ENCODE results near the gene THOC5. TPM values are rescaled to one million over a fixed set of nuclear protein-coding genes. Genes with fewer than 3 reads are reported as not detected.
A peak's percentile ranks its signal among the peaks of the same experiment; 100 is the strongest.

The THOC5 gene
- total and polyA plus RNA-seq, 4 experiments from 2014 or later: 24.6 to 57.7 (median 42.5) TPM

- Histone ChIP-seq H3K4me1 (ENCODE audit: insufficient read depth, low read length) (no peaks in the 10 kb centered on the region), H3K27ac (ENCODE audit: low read depth, low read length) (no peak overlapping the region), H3K9me3 (ENCODE audit: control insufficient read depth in 1 of 2, low read length in 2 of 2) (no peaks in the 10 kb centered on the region), H3K27me3 (ENCODE audit: insufficient read depth, low read length) (no peaks in the 10 kb centered on the region), H3K4me3 (ENCODE audit: low read length in 2 of 2) (no peak overlapping the region), H3K36me3 (ENCODE audit: insufficient read depth, low read length) (peaks cover 49% of the 10 kb centered on the region)
- no peak overlapping the region for H3K4me3 Mint-ChIP-seq
- H3K36me3 Mint-ChIP-seq: peaks cover 52 to 68% of the 10 kb centered on the region in 2 donors
- H3K9me3 Mint-ChIP-seq: no peaks in the 10 kb centered on the region
- ChIA-PET CTCF (ENCODE audit: partially characterized antibody) (no interaction called here), POLR2A (ENCODE audit: partially characterized antibody) (interaction anchor here (1.4 kb wide), 1 partner anchor 12 kb away, joined by 11 read pairs; the partner anchor contains the start of gene THOC5)
- no peak for DNase-seq
- peaks cover 0 to 3% (median under 1%) of the 10 kb centered on the region in 4 donors for H3K4me1 Mint-ChIP-seq
- intact Hi-C loops (cut with micrococcal nuclease): no loop called here
- H3K27me3 Mint-ChIP-seq: no peaks in the 10 kb centered on the region
- H3K27ac Mint-ChIP-seq: no peak overlapping the region
Measured at GRCh38 chr22:29541845-29542244, 11.7 kb downstream of the THOC5 start.

DNA sequence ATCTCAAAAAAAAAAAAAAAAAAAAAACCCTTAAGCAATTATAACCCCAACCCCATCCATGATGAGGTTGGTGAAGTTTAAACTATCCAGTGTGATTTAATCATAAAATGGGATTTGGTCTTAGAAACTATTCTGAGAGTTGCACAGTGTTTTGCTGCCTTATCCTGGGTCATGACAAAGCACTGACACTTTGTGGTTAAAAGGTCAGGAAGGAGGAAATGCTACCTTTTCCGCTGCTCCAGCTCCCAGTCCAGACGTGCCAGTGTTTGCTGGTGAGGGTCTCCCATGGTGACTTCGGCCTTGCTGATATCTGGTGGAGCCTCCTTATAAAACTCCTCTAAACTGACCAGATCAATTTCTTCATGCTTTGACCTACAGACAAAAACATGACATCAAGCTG, 14.5 kb downstream of the THOC5 start:
- Mint-ChIP-seq H3K36me3 (peaks cover 58 to 70% of the 10 kb centered on the region in 2 donors), H3K27me3 (no peaks in the 10 kb centered on the region), H3K4me3 (no peak overlapping the region), H3K27ac (peak overlapping the region in 1 of 7 donors; percentile 60), H3K9me3 (peaks cover 0 to under 1% (median 0%) of the 10 kb centered on the region in 8 donors), H3K4me1 (peaks cover 0 to 6% (median 2%) of the 10 kb centered on the region in 4 donors)
- intact Hi-C loops (cut with micrococcal nuclease): no loop called here
- Histone ChIP-seq H3K4me1 (ENCODE audit: insufficient read depth, low read length) (no peaks in the 10 kb centered on the region), H3K27ac (ENCODE audit: low read depth, low read length) (no peak overlapping the region), H3K9me3 (ENCODE audit: control insufficient read depth in 1 of 2, low read length in 2 of 2) (no peaks in the 10 kb centered on the region), H3K36me3 (ENCODE audit: insufficient read depth, low read length) (peaks cover 53% of the 10 kb centered on the region), H3K4me3 (ENCODE audit: low read length in 2 of 2) (no peak overlapping the region), H3K27me3 (ENCODE audit: insufficient read depth, low read length) (no peaks in the 10 kb centered on the region)
- POLR2A ChIA-PET (ENCODE audit: partially characterized antibody): interaction anchor here (1.6 kb wide), 1 partner anchor 10 kb away, joined by 3 read pairs; no protein-coding TSS in a partner anchor
- DNase-seq: no peak
- CTCF ChIA-PET (ENCODE audit: partially characterized antibody): no interaction called here

DNA sequence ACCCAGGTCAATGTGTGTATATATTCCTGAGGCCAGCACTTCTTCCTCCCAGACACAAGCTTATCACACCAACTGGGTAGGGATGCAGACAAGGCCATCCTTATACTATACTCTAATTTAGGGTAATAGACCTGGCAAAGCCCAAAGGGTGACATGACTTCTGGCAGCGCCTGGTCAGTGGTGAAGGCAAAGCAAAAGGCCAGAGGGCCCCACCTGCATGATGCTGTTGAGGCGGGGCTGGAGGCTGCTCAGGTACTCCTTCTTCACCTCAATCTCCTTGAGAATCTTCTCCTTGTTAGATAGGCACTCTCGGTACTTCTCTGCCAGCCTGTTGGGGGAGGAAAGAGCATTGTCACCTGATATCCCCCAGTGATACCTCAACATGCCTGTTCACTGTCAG, 17.1 kb downstream of the THOC5 start:
- Mint-ChIP-seq H3K4me1 (peaks cover 0 to 6% (median 2%) of the 10 kb centered on the region in 4 donors), H3K9me3 (peaks cover 0 to 2% (median 0%) of the 10 kb centered on the region in 8 donors), H3K36me3 (peaks cover 56 to 69% of the 10 kb centered on the region in 2 donors)

DNA sequence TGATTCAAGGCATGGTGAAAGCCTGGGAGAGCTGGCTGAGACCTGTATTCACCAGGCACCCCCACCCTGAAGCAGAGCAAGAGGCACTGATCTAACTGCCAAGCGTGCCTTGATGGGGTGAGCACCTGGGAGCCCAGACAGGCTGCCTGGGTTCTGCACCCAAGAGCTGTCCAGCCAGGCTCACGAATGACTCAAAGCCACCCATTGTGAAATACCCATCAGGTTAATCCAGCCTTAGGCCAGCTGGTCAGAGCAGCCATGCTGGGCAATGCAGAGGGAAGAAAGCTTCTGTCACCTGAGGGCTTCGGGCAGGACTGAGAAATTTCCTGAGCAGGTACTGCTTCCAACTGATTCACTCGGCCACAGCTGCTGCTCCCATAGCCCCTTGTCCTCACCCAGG, 22.1 kb downstream of the THOC5 start:
- Mint-ChIP-seq H3K4me1 (peaks cover 0 to 2% (median 0%) of the 10 kb centered on the region in 4 donors), H3K4me3 (no peak overlapping the region), H3K36me3 (peaks cover 52 to 77% of the 10 kb centered on the region in 2 donors), H3K9me3 (peaks cover 0 to 2% (median 0%) of the 10 kb centered on the region in 8 donors), H3K27me3 (no peaks in the 10 kb centered on the region), H3K27ac (no peak overlapping the region)
- no peak overlapping the region for H3K27ac ChIP-seq (ENCODE audit: low read depth, low read length)
- H3K36me3 ChIP-seq (ENCODE audit: insufficient read depth, low read length): peaks cover 70% of the 10 kb centered on the region
- DNase-seq: no peak
- no peaks in the 10 kb centered on the region for H3K9me3 ChIP-seq (ENCODE audit: control insufficient read depth in 1 of 2, low read length in 2 of 2)
- CTCF ChIA-PET (ENCODE audit: partially characterized antibody): no interaction called here
- no peak overlapping the region for H3K4me3 ChIP-seq (ENCODE audit: low read length in 2 of 2)
- intact Hi-C loops (cut with micrococcal nuclease): no loop called here
- POLR2A ChIA-PET (ENCODE audit: partially characterized antibody): no interaction called here
- H3K4me1 ChIP-seq (ENCODE audit: insufficient read depth, low read length): no peaks in the 10 kb centered on the region
- no peaks in the 10 kb centered on the region for H3K27me3 ChIP-seq (ENCODE audit: insufficient read depth, low read length)

More for the DNA sequence above, 17.1 kb downstream of the THOC5 start:
- H3K4me3 Mint-ChIP-seq: no peak overlapping the region
- DNase-seq: no peak
- POLR2A ChIA-PET (ENCODE audit: partially characterized antibody): no interaction called here
- H3K36me3 ChIP-seq (ENCODE audit: insufficient read depth, low read length): peaks cover 51% of the 10 kb centered on the region
- H3K27ac ChIP-seq (ENCODE audit: low read depth, low read length): no peak overlapping the region
- H3K4me3 ChIP-seq (ENCODE audit: low read length in 2 of 2): no peak overlapping the region
- no peak overlapping the region for H3K27ac Mint-ChIP-seq
- CTCF ChIA-PET (ENCODE audit: partially characterized antibody): no interaction called here
- no peaks in the 10 kb centered on the region for H3K27me3 Mint-ChIP-seq
- no peaks in the 10 kb centered on the region for H3K4me1 ChIP-seq (ENCODE audit: insufficient read depth, low read length)
- no peaks in the 10 kb centered on the region for H3K9me3 ChIP-seq (ENCODE audit: control insufficient read depth in 1 of 2, low read length in 2 of 2)
- intact Hi-C loops (cut with micrococcal nuclease): no loop called here
- H3K27me3 ChIP-seq (ENCODE audit: insufficient read depth, low read length): no peaks in the 10 kb centered on the region

DNA sequence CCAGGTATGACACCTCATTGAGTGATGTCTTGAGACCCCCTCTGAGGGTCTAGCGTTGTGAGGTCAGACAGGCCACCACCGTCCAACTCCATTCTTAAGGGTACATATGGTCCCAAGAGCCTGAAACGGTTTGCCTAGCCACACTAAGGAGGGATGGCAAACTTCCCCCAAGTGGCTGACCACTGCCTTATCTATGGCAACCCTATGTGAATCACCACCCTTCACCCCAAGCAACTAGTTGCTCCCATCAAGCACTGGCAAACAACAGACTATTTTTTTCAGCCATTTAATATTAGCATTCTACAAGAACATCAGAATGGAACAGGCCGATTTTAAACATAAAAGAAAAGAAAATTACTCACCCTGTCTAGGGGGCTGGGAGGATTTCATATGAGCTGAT, 22.8 kb downstream of the THOC5 start:
- Histone ChIP-seq H3K4me3 (ENCODE audit: low read length in 2 of 2) (no peak overlapping the region), H3K27ac (ENCODE audit: low read depth, low read length) (no peak overlapping the region), H3K4me1 (ENCODE audit: insufficient read depth, low read length) (no peaks in the 10 kb centered on the region), H3K9me3 (ENCODE audit: control insufficient read depth in 1 of 2, low read length in 2 of 2) (no peaks in the 10 kb centered on the region), H3K27me3 (ENCODE audit: insufficient read depth, low read length) (no peaks in the 10 kb centered on the region), H3K36me3 (ENCODE audit: insufficient read depth, low read length) (peaks cover 67% of the 10 kb centered on the region)
- POLR2A ChIA-PET (ENCODE audit: partially characterized antibody): no interaction called here
- H3K4me1 Mint-ChIP-seq: peaks cover 0 to 2% (median 0%) of the 10 kb centered on the region in 4 donors
- CTCF ChIA-PET (ENCODE audit: partially characterized antibody): no interaction called here
- intact Hi-C loops (cut with micrococcal nuclease): no loop called here
- H3K36me3 Mint-ChIP-seq: peaks cover 50 to 77% of the 10 kb centered on the region in 2 donors
- peaks cover 0 to 2% (median 0%) of the 10 kb centered on the region in 8 donors for H3K9me3 Mint-ChIP-seq
- H3K4me3 Mint-ChIP-seq: no peak overlapping the region
- no peak for DNase-seq
- H3K27ac Mint-ChIP-seq: no peak overlapping the region
- H3K27me3 Mint-ChIP-seq: no peaks in the 10 kb centered on the region

- Mint-ChIP-seq H3K9me3 (no peaks in the 10 kb centered on the region), H3K4me1 (no peaks in the 10 kb centered on the region), H3K27me3 (no peaks in the 10 kb centered on the region), H3K36me3 (peaks cover 48 to 83% of the 10 kb centered on the region in 2 donors), H3K4me3 (no peak overlapping the region), H3K27ac (no peak overlapping the region)
- no peak overlapping the region for H3K4me3 ChIP-seq (ENCODE audit: low read length in 2 of 2)
- peaks cover 73% of the 10 kb centered on the region for H3K36me3 ChIP-seq (ENCODE audit: insufficient read depth, low read length)
- intact Hi-C loops (cut with micrococcal nuclease): no loop called here
- POLR2A ChIA-PET (ENCODE audit: partially characterized antibody): no interaction called here
- no peaks in the 10 kb centered on the region for H3K9me3 ChIP-seq (ENCODE audit: control insufficient read depth in 1 of 2, low read length in 2 of 2)
- DNase-seq: no peak
- H3K4me1 ChIP-seq (ENCODE audit: insufficient read depth, low read length): no peaks in the 10 kb centered on the region
- H3K27ac ChIP-seq (ENCODE audit: low read depth, low read length): no peak overlapping the region
- H3K27me3 ChIP-seq (ENCODE audit: insufficient read depth, low read length): no peaks in the 10 kb centered on the region
- CTCF ChIA-PET (ENCODE audit: partially characterized antibody): no interaction called here
Measured at GRCh38 chr22:29528144-29528543, 25.4 kb downstream of the THOC5 start.

GRCh38 chr22:29524442-29525191, 28.9 kb downstream of the THOC5 start:
- Histone ChIP-seq H3K4me1 (ENCODE audit: insufficient read depth, low read length) (no peaks in the 10 kb centered on the region), H3K27me3 (ENCODE audit: insufficient read depth, low read length) (no peaks in the 10 kb centered on the region), H3K36me3 (ENCODE audit: insufficient read depth, low read length) (peaks cover 78% of the 10 kb centered on the region), H3K9me3 (ENCODE audit: control insufficient read depth in 1 of 2, low read length in 2 of 2) (no peaks in the 10 kb centered on the region), H3K27ac (ENCODE audit: low read depth, low read length) (no peak overlapping the region), H3K4me3 (ENCODE audit: low read length in 2 of 2) (no peak overlapping the region)
- intact Hi-C loops (cut with micrococcal nuclease): loop anchor here (1.0 kb wide), 1 partner anchor 129 kb away; no protein-coding TSS in a partner anchor
- DNase-seq: peak in 4 of 5 donors; percentile 4 to 14 (median 10)
- POLR2A ChIA-PET (ENCODE audit: partially characterized antibody): no interaction called here
- Mint-ChIP-seq H3K9me3 (no peaks in the 10 kb centered on the region), H3K4me1 (no peaks in the 10 kb centered on the region), H3K4me3 (no peak overlapping the region), H3K27me3 (no peaks in the 10 kb centered on the region), H3K27ac (peak overlapping the region in 1 of 7 donors; percentile 15), H3K36me3 (peaks cover 52 to 82% of the 10 kb centered on the region in 2 donors)
- CTCF ChIA-PET (ENCODE audit: partially characterized antibody): interaction anchor here (0.7 to 0.8 kb wide), 3 partner anchors 53 to 133 kb away, joined by 3 to 4 read pairs (median 3); no protein-coding TSS in a partner anchor

All from CD4-positive, alpha-beta memory T cell (primary cell).